Right atrium auricular region (tissue), 2 donors: ENCODE data around the gene COL21A1. TPM values are rescaled to one million over a fixed set of nuclear protein-coding genes. Genes with fewer than 3 reads are reported as not detected.

ENCODE experiments used
- DNase-seq: peaks from one replicate; pipeline ENCODE4 v3.0.0-alpha.2; 2019; ENCODE audit warnings: low spot score
- H3K27ac ChIP-seq, 2 donors: fragments of 200-600 bp; sonication (generic); 1 replicate in 1 of 2; 2 replicates in 1 of 2; pipeline ENCODE4 v1.5.1; 2016 to 2019
- H3K27me3 ChIP-seq, 2 donors: fragments of 200-600 bp; sonication (generic); one replicate each; pipeline versions ENCODE4 v1.5.1 to v1.6.0; 2017 to 2019
- H3K36me3 ChIP-seq: fragments of 200-600 bp; sonication (generic); one replicate; pipeline ENCODE4 v1.5.1; 2016
- H3K4me1 ChIP-seq, 2 donors: fragments of 200-600 bp; sonication (generic); one replicate each; pipeline versions ENCODE4 v1.5.1 to v1.6.0; 2017 to 2019
- H3K4me3 ChIP-seq, 2 donors: fragments of 200-600 bp; sonication (generic); 1 replicate in 1 of 2; 2 replicates in 1 of 2; pipeline ENCODE4 v1.5.1; 2017 to 2019; ENCODE audit warnings: mild to moderate bottlenecking in 1 of 2, moderate library complexity in 1 of 2
- H3K9me3 ChIP-seq, 2 donors: fragments of 200-600 bp; sonication (generic); one replicate each; pipeline ENCODE4 v1.5.1; 2019
- total RNA-seq, 2 donors: library from RNA; depleted of rRNA; stranded (reverse); fragments of >200 nt; gene quantifications; one replicate each; pipeline ENCODE4 v1.1.0, GENCODE V29; 2016
- TF ChIP-seq, protein P1 (sequence below), 2 donors: fragments of 200-600 bp; sonication (generic); IDR thresholded peaks; one replicate each; pipeline ENCODE4 v1.5.1; 2019; ENCODE audit warnings: antibody characterized with exemption in 2 of 2

COL21A1 gene
- total RNA-seq, 2 donors from 2014 or later = 13.6 to 89.7 TPM

GRCh38 chr6:56238352-56238751 is 9.0 kb downstream of the COL21A1 start:
- DNase-seq = no peak
- Histone ChIP-seq H3K36me3 (no peaks in the 10 kb centered on the region), H3K4me1 (peaks cover 0 to 12% of the 10 kb centered on the region in 2 donors), H3K4me3 (no peak overlapping the region), H3K27me3 (no peaks in the 10 kb centered on the region), H3K27ac (no peak overlapping the region), H3K9me3 (no peaks in the 10 kb centered on the region)
- TF ChIP-seq, protein P1, sequence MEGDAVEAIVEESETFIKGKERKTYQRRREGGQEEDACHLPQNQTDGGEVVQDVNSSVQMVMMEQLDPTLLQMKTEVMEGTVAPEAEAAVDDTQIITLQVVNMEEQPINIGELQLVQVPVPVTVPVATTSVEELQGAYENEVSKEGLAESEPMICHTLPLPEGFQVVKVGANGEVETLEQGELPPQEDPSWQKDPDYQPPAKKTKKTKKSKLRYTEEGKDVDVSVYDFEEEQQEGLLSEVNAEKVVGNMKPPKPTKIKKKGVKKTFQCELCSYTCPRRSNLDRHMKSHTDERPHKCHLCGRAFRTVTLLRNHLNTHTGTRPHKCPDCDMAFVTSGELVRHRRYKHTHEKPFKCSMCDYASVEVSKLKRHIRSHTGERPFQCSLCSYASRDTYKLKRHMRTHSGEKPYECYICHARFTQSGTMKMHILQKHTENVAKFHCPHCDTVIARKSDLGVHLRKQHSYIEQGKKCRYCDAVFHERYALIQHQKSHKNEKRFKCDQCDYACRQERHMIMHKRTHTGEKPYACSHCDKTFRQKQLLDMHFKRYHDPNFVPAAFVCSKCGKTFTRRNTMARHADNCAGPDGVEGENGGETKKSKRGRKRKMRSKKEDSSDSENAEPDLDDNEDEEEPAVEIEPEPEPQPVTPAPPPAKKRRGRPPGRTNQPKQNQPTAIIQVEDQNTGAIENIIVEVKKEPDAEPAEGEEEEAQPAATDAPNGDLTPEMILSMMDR (IDR thresholded peaks at IDR 0.05) = no peak

DNA sequence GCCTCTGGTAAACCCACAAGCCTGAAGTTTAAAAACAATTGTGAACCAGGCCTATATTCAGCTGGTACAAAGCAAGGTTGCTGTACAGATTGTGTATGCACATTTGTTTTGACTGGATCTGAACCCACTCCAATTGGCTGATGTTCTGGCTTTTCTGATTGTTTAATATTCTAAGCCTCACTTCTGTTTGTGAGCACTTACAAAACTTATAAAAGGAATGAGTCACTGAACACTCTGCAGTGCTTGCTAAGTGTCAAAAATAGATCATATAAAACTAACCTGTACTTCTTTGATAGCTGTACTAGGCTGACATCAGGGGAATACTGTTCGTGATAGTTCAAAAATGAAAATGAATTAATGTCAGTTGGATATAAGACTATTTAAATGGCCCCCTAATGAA is 12.1 kb downstream of the COL21A1 start:
- no peak for DNase-seq

GRCh38 chr6:56232436-56232835 is 14.9 kb downstream of the COL21A1 start:
- Histone ChIP-seq H3K4me1 (no peaks in the 10 kb centered on the region), H3K9me3 (no peaks in the 10 kb centered on the region), H3K4me3 (no peak overlapping the region), H3K27ac (no peak overlapping the region), H3K36me3 (no peaks in the 10 kb centered on the region), H3K27me3 (no peaks in the 10 kb centered on the region)
- DNase-seq = no peak
- TF ChIP-seq, protein P1 (IDR thresholded peaks at IDR 0.05) = no peak

More for the DNA sequence above, 12.1 kb downstream of the COL21A1 start:
- H3K9me3 ChIP-seq = no peaks in the 10 kb centered on the region
- no peaks in the 10 kb centered on the region for H3K27me3 ChIP-seq
- TF ChIP-seq, protein P1 (IDR thresholded peaks at IDR 0.05) = no peak
- H3K4me1 ChIP-seq = no peaks in the 10 kb centered on the region
- no peak overlapping the region for H3K4me3 ChIP-seq
- H3K36me3 ChIP-seq = no peaks in the 10 kb centered on the region
- no peak overlapping the region for H3K27ac ChIP-seq

- Histone ChIP-seq H3K36me3 (no peaks in the 10 kb centered on the region), H3K27ac (no peak overlapping the region), H3K27me3 (no peaks in the 10 kb centered on the region), H3K4me3 (no peak overlapping the region), H3K4me1 (no peaks in the 10 kb centered on the region), H3K9me3 (no peaks in the 10 kb centered on the region)
- TF ChIP-seq, protein P1 (IDR thresholded peaks at IDR 0.05) = no peak
- DNase-seq = no peak
Measured at GRCh38 chr6:56231827-56232226, 15.6 kb downstream of the COL21A1 start.

DNA sequence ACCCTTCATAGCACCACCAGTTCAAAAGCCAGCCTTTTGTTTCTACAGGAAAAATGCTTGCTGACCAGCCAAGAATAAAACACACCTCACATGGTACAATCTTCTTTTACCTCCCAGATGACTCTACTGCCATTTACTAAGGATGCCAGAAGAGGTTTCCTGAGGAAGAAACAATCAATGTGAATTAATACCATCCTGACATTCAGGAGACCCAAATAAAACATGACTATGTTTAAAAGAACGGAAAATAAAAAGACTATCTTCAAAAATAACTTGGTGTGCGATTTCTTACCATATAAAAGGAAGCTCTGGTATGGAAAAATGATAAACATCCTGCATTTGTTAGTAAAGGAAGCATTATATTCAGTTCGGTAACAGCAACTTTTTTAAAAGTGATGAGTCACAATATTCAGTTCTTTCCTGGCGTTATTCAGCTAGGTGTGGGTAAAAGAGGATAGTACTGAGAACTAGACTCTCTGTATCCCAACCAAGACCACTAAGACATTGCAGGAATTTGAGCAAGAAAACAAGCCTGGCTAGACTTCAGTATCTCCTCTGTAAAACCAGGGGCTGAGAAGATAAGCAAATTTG is 16.3 kb downstream of the COL21A1 start:
- Histone ChIP-seq H3K36me3 (no peaks in the 10 kb centered on the region), H3K4me1 (no peaks in the 10 kb centered on the region), H3K27ac (no peak overlapping the region), H3K27me3 (no peaks in the 10 kb centered on the region), H3K9me3 (no peaks in the 10 kb centered on the region), H3K4me3 (no peak overlapping the region)
- DNase-seq = no peak
- TF ChIP-seq, protein P1 (IDR thresholded peaks at IDR 0.05) = no peak
